Neural crest cell (in vitro differentiated cells): ENCODE data around the gene NADK2. TPM values are rescaled to one million over a fixed set of nuclear protein-coding genes. Genes with fewer than 3 reads are reported as not detected.

Experiments used
- DNase-seq: peaks from one replicate; pipeline ENCODE4 v3.0.0; 2021; ENCODE audit warnings: low read depth, mixed read lengths, low spot score
- H3K27ac Mint-ChIP-seq: one replicate; pipeline ENCODE4 v1.8.0; 2021; ENCODE audit warnings: mild to moderate bottlenecking, mixed read lengths; ENCODE audit not compliant: unreplicated experiment
- H3K27me3 Mint-ChIP-seq: 2 replicates; pipeline ENCODE4 v1.8.0; 2021; ENCODE audit warnings: low read depth, mild to moderate bottlenecking, mixed read lengths
- H3K36me3 Mint-ChIP-seq: 2 replicates; pipeline ENCODE4 v1.8.0; 2021; ENCODE audit warnings: low read depth, mild to moderate bottlenecking, mixed read lengths
- H3K4me1 Mint-ChIP-seq: 2 replicates; pipeline ENCODE4 v1.8.0; 2021; ENCODE audit warnings: mixed read lengths
- H3K4me3 Mint-ChIP-seq: one replicate; pipeline ENCODE4 v1.8.0; 2021; ENCODE audit warnings: mild to moderate bottlenecking, mixed read lengths
- H3K9me3 Mint-ChIP-seq: 2 replicates; pipeline ENCODE4 v1.8.0; 2021; ENCODE audit warnings: mixed read lengths
- total RNA-seq: library from RNA; stranded (reverse); gene quantifications from 2 replicates; pipeline ENCODE4 v1.2.1, GENCODE V29; 2021
- TF ChIP-seq, protein P1 (sequence below): fragments of 200-600 bp; sonication (generic); conservative IDR thresholded peaks from 2 replicates; pipeline ENCODE4 v1.5.0; 2021; ENCODE audit warnings: antibody characterized with exemption, mild to moderate bottlenecking

The NADK2 gene
- total RNA-seq, 1 donor from 2014 or later = 29.2 TPM

DNA sequence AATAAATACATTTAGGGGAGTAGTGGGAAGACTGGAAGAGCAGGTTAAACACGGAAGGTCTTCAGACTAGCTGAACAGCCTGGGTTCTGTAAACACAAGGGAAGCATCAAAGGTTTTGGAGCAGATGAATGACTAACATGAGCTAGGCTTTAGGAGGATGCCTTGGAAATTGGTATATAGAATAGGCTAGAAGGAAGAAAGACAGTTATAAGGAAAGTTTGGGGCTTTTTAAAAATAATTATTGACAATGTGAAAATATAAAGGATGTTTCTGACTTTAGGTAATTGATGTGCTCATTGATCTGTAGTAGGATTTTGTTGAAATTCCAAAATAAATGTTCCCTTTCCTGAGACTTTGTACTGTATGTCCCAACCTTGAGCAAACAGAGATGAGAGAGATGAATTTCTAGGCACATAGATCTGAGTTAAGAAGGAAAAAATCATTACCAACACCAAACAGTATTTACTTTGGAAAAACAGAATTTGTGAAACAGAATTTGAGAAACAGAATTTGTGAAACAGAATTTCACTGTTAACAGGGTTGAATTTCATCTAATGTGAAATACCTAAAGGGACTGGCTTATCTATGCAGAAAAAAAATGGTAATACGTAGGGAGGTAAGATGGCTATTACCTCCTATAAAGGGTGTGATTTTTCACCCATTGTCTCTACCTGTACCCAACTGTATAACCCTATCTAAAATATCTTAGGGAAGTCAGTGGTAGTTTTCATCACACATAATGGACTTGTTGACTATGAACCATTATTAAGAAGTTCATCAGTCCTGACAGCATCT is 61.0 kb downstream of the NADK2 start:
- no peaks in the 10 kb centered on the region for H3K27me3 Mint-ChIP-seq
- TF ChIP-seq, protein P1, sequence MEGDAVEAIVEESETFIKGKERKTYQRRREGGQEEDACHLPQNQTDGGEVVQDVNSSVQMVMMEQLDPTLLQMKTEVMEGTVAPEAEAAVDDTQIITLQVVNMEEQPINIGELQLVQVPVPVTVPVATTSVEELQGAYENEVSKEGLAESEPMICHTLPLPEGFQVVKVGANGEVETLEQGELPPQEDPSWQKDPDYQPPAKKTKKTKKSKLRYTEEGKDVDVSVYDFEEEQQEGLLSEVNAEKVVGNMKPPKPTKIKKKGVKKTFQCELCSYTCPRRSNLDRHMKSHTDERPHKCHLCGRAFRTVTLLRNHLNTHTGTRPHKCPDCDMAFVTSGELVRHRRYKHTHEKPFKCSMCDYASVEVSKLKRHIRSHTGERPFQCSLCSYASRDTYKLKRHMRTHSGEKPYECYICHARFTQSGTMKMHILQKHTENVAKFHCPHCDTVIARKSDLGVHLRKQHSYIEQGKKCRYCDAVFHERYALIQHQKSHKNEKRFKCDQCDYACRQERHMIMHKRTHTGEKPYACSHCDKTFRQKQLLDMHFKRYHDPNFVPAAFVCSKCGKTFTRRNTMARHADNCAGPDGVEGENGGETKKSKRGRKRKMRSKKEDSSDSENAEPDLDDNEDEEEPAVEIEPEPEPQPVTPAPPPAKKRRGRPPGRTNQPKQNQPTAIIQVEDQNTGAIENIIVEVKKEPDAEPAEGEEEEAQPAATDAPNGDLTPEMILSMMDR = no peak
- no peaks in the 10 kb centered on the region for H3K9me3 Mint-ChIP-seq
- H3K4me1 Mint-ChIP-seq = peaks cover 11% of the 10 kb centered on the region
- H3K4me3 Mint-ChIP-seq = no peak overlapping the region
- DNase-seq = no peak
- peaks cover 41% of the 10 kb centered on the region for H3K36me3 Mint-ChIP-seq
- no peak overlapping the region for H3K27ac Mint-ChIP-seq

- TF ChIP-seq, protein P1 = no peak
- H3K36me3 Mint-ChIP-seq = peaks cover 34% of the 10 kb centered on the region
- no peak overlapping the region for H3K4me3 Mint-ChIP-seq
- H3K4me1 Mint-ChIP-seq = peaks cover 11% of the 10 kb centered on the region
- DNase-seq = no peak
- no peaks in the 10 kb centered on the region for H3K9me3 Mint-ChIP-seq
- no peaks in the 10 kb centered on the region for H3K27me3 Mint-ChIP-seq
- H3K27ac Mint-ChIP-seq = no peak overlapping the region
These were observed 61.8 kb downstream of the NADK2 start for GRCh38 chr5:36179950-36180349.

DNA sequence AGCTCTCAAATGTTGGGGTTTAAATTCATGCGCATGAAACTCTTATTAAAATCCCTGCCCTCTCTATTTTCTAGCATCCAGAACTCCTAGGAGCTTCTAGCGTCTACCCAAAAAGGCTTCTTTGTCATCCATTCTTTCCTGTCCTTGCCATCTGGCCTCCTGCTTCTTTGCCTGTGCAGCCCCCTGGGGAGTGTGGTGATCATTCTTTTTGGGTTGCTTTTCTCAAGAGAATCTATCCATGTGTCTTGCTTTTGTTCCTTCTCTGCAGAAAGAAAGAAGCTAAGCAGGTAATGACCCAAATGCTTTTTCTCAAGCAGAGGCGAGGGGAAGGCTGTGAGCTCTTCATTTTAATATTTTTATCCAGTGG is 63.2 kb downstream of the NADK2 start:
- peaks cover 24% of the 10 kb centered on the region for H3K36me3 Mint-ChIP-seq
- no peaks in the 10 kb centered on the region for H3K27me3 Mint-ChIP-seq
- H3K9me3 Mint-ChIP-seq = no peaks in the 10 kb centered on the region
- no peak for DNase-seq
- H3K4me3 Mint-ChIP-seq = no peak overlapping the region
- TF ChIP-seq, protein P1 = no peak
- peaks cover 11% of the 10 kb centered on the region for H3K4me1 Mint-ChIP-seq
- H3K27ac Mint-ChIP-seq = no peak overlapping the region

- DNase-seq = no peak
- peaks cover 11% of the 10 kb centered on the region for H3K4me1 Mint-ChIP-seq
- TF ChIP-seq, protein P1 = peak; percentile 69
- H3K27ac Mint-ChIP-seq = no peak overlapping the region
- no peaks in the 10 kb centered on the region for H3K9me3 Mint-ChIP-seq
- H3K36me3 Mint-ChIP-seq = peaks cover 24% of the 10 kb centered on the region
- no peaks in the 10 kb centered on the region for H3K27me3 Mint-ChIP-seq
- H3K4me3 Mint-ChIP-seq = no peak overlapping the region
These were observed 63.8 kb downstream of the NADK2 start for GRCh38 chr5:36177715-36178523.

DNA sequence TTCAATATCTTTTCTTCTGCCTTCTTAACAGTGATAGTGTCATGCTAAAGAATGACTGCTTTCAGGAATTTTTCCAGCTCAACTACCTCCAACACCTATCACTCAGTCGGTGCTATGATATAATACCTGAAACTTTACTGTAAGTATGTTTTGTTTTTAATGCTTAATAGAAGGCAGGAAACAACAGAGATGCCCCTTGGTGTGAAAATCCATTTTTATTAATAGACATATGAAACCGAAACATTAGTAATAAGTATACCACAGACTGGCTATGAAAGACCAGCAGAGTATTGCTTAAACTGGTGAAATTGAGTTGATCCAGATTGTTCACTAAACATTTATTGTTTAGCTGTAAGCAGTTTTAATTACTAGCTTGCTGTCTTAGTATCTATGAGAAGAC is 64.6 kb downstream of the NADK2 start:
- Mint-ChIP-seq H3K4me1 (peaks cover 11% of the 10 kb centered on the region), H3K36me3 (peaks cover 18% of the 10 kb centered on the region), H3K4me3 (no peak overlapping the region), H3K27ac (no peak overlapping the region), H3K27me3 (no peaks in the 10 kb centered on the region), H3K9me3 (no peaks in the 10 kb centered on the region)
- TF ChIP-seq, protein P1 = no peak
- DNase-seq = no peak
